ENCODE measurements around the gene HRG. TPM values are rescaled to one million over a fixed set of nuclear protein-coding genes. Genes with fewer than 3 reads are reported as not detected.
A peak's percentile ranks its signal among the peaks of the same experiment; 100 is the strongest.

The HRG gene
- total RNA-seq, 1 donor from 2014 or later: not detected

DNA sequence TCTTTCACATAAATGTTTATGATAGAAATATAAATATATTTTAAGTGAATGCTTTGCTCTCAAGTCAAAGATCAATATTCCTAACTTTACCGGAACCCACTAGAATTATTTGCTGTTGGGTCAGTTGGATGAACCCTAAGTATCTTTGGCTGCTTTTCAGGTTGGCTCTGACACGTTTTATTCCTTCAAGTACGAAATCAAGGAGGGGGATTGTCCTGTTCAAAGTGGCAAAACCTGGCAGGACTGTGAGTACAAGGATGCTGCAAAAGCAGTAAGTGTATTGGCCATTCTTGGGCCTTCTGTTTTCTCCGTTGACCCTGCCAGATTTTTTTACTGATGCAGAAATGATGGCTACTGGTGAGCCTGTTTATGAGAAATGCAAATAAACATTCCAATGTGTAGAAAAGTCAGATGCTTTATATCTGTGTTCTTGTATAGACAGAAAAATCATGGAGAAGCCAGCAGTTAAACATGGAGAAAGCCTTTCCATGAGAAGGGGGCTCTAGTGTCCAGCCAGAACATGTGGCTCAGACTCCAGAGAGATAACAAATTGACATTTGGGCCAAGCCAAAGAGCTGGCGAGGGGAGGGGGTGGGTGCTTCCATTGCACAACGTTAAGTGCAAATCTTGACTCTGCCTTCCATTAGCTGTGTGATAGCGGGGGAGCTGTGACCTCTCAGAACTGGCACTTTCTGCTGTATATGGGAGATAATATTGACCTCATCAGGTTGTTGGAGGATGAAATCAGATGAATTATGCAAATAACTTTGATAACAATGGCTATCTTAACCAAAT is 54.3 kb downstream of the HRG start:
- TF ChIP-seq CTCF (conservative IDR thresholded peaks at IDR 0.05; ENCODE audit: low read depth, low read length): no peak
- no peak overlapping the region for H3K4me3 ChIP-seq (ENCODE audit: low read depth, low read length)
- DNase-seq (ENCODE audit: low read depth): no peak

GRCh38 chr3:186722457-186722856 is 56.6 kb downstream of the HRG start:
- TF ChIP-seq CTCF (conservative IDR thresholded peaks at IDR 0.05; ENCODE audit: low read depth, low read length): peak; percentile 55
- no peak for DNase-seq (ENCODE audit: low read depth)
- H3K4me3 ChIP-seq (ENCODE audit: low read depth, low read length): no peak overlapping the region

- no peak for DNase-seq (ENCODE audit: low read depth)
- TF ChIP-seq CTCF (conservative IDR thresholded peaks at IDR 0.05; ENCODE audit: low read depth, low read length): no peak
- H3K4me3 ChIP-seq (ENCODE audit: low read depth, low read length): no peak overlapping the region
These were observed 59.1 kb downstream of the HRG start for GRCh38 chr3:186724911-186725310.

Other genes starting within 250 kb of the HRG start
- gene CRYGS, start 121.6 kb upstream of the HRG start, total RNA-seq: 0.43 TPM in 1 of 2 replicates, not detected in the other
- 10.8 and 14.9 TPM in 2 replicates for gene TBCCD1, start 98.7 kb upstream of the HRG start, total RNA-seq
- 76.7 and 96.3 TPM in 2 replicates for gene DNAJB11, start 95.3 kb upstream of the HRG start, total RNA-seq
- gene AHSG, start 53.0 kb upstream of the HRG start, total RNA-seq: not detected in 2 replicates
- gene FETUB, start 25.6 kb upstream of the HRG start, total RNA-seq: 0.36 TPM in 1 of 2 replicates, not detected in the other
- not detected in 2 replicates for gene KNG1, start 51.3 kb downstream of the HRG start, total RNA-seq
- gene EIF4A2, start 117.6 kb downstream of the HRG start, total RNA-seq: 192 and 366 TPM in 2 replicates
- gene RFC4, start 140.5 kb downstream of the HRG start, total RNA-seq: 76.1 and 97.8 TPM in 2 replicates
- not detected in 2 replicates for gene ADIPOQ, start 176.7 kb downstream of the HRG start, total RNA-seq

Measured in epithelial cell of proximal tubule (primary cell).